Keratinocyte (primary cell): Measurements from ENCODE around the gene ITPKC.

Experiments used
- CTCF ChIP-seq, 3 experiments: IDR thresholded peaks in 1 of 3; conservative IDR thresholded peaks in 1 of 3; optimal IDR thresholded peaks in 1 of 3; 2 replicates in 2 of 3; 3 replicates in 1 of 3; pipeline versions ENCODE3 to v1.5.1; 2011; ENCODE audit warnings: low read length in 3 of 3, mild to moderate bottlenecking in 3 of 3, moderate library complexity in 2 of 3, control low read depth in 1 of 3, inconsistent platforms in 1 of 3; ENCODE audit not compliant: insufficient read depth in 2 of 3; ENCODE audit errors: extremely low read depth in 1 of 3
- EZH2 ChIP-seq: IDR thresholded peaks from one replicate; pipeline ENCODE4 v1.6.1; 2012; ENCODE audit warnings: inconsistent platforms, mild to moderate bottlenecking, low read length, moderate library complexity

GRCh38 chr19:40689339-40690049 is 27.4 kb upstream of the ITPKC start:
- TF ChIP-seq CTCF (optimal IDR thresholded peaks at IDR 0.05 in 1 of 3, IDR thresholded peaks at IDR 0.05 in 1 of 3, conservative IDR thresholded peaks at IDR 0.05 in 1 of 3; ENCODE audit: extremely low read depth in 1 of 3, insufficient read depth in 2 of 3, low read length in 3 of 3) (no peak), EZH2 (no peak)
